IPS-11a (cell line): ENCODE measurements around the gene CAMK2D.

Experiments
- H3K4me3 ChIP-seq: one replicate; pipeline ENCODE4 v1.5.1; 2013; ENCODE audit warnings: low read depth, low read length, control low read depth

Gene CAMK2D

GRCh38 chr4:113614414-113614813 lies 147.1 kb downstream of the CAMK2D start:
- no peak overlapping the region for H3K4me3 ChIP-seq

- H3K4me3 ChIP-seq: no peak overlapping the region
Measured at GRCh38 chr4:113613503-113613902, 148.0 kb downstream of the CAMK2D start.

GRCh38 chr4:113610537-113610936 lies 151.0 kb downstream of the CAMK2D start:
- no peak overlapping the region for H3K4me3 ChIP-seq

- H3K4me3 ChIP-seq: no peak overlapping the region
Measured at GRCh38 chr4:113607998-113608397, 153.5 kb downstream of the CAMK2D start.

- H3K4me3 ChIP-seq: no peak overlapping the region
Measured at GRCh38 chr4:113607147-113607720, 154.3 kb downstream of the CAMK2D start.

- H3K4me3 ChIP-seq: no peak overlapping the region
Measured at GRCh38 chr4:113604955-113605354, 156.6 kb downstream of the CAMK2D start.

GRCh38 chr4:113603911-113604310 lies 157.6 kb downstream of the CAMK2D start:
- H3K4me3 ChIP-seq: no peak overlapping the region

- no peak overlapping the region for H3K4me3 ChIP-seq
Measured at GRCh38 chr4:113602646-113603228, 158.8 kb downstream of the CAMK2D start.

- no peak overlapping the region for H3K4me3 ChIP-seq
Measured at GRCh38 chr4:113601636-113602035, 159.9 kb downstream of the CAMK2D start.

GRCh38 chr4:113596396-113596795 lies 165.1 kb downstream of the CAMK2D start:
- no peak overlapping the region for H3K4me3 ChIP-seq

- H3K4me3 ChIP-seq: no peak overlapping the region
Measured at GRCh38 chr4:113594231-113594556, 167.3 kb downstream of the CAMK2D start.

GRCh38 chr4:113593400-113594230 lies 167.9 kb downstream of the CAMK2D start:
- H3K4me3 ChIP-seq: no peak overlapping the region

GRCh38 chr4:113591982-113592381 lies 169.6 kb downstream of the CAMK2D start:
- H3K4me3 ChIP-seq: no peak overlapping the region

- H3K4me3 ChIP-seq: no peak overlapping the region
Measured at GRCh38 chr4:113588895-113589668, 172.5 kb downstream of the CAMK2D start.

- H3K4me3 ChIP-seq: no peak overlapping the region
Measured at GRCh38 chr4:113587640-113588275, 173.8 kb downstream of the CAMK2D start.

- H3K4me3 ChIP-seq: no peak overlapping the region
Measured at GRCh38 chr4:113587156-113587555, 174.4 kb downstream of the CAMK2D start.

- H3K4me3 ChIP-seq: no peak overlapping the region
Measured at GRCh38 chr4:113586072-113586471, 175.5 kb downstream of the CAMK2D start.

- H3K4me3 ChIP-seq: no peak overlapping the region
Measured at GRCh38 chr4:113584407-113585150, 177.0 kb downstream of the CAMK2D start.

GRCh38 chr4:113582737-113583136 lies 178.8 kb downstream of the CAMK2D start:
- no peak overlapping the region for H3K4me3 ChIP-seq

- no peak overlapping the region for H3K4me3 ChIP-seq
Measured at GRCh38 chr4:113579360-113579759, 182.2 kb downstream of the CAMK2D start.
